ENCODE results near the gene SPRED3.

SPRED3 gene

DNA sequence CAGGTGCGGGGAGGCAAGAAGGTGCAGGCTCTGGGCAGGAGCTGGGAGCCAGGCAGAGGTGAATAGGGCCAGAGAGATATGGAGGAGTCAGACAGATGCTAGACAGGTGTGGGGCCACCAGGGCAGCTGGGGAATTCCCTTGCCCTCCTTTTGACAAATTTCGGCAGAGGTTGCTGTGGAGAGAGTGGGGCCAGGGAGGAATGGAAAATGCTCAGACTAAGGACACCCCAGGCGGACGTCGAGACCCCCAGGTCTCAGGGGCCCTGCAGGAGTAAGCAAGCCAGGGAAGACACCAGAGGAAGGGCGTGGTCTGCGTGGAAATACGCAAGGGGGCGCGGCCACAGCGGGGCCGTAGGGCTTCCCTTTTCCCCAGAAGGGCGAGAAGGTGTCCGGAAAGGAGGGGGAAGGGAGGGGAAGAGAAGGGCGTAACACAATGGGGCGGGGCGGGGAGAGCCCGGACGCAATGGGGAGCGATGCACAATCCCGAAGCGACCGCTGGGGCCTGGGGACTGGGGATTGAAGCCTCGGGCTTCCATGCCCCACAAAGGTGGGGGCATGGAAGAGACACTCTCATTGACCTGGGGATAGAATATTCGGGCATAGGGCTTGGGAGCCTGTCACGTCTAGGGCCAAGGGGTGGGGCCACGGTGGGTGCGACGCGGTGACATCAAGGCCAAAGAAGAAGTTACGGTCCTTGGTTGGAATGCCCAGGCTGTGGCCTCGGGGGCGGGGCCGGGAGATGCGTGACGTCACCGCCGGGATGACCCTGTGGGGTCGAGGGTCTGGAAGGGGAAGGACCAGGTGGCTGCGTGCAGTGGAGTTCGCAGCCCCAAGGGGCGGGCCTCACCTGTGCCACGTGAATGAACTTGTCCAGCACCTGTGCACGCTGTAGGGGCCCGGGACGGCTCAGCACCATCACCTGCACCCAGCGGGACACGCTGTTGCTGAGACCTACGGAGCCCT is 29.3 kb downstream of the SPRED3 start:
- Histone ChIP-seq H3K4me1 (ENCODE audit: insufficient read depth, low read length) (no peaks in the 10 kb centered on the region), H3K36me3 (ENCODE audit: insufficient read depth, low read length) (no peaks in the 10 kb centered on the region), H3K4me3 (ENCODE audit: low read depth in 1 of 2, low read length in 2 of 2) (no peak overlapping the region), H3K9me3 (ENCODE audit: insufficient read depth, low read length, severe bottlenecking) (no peaks in the 10 kb centered on the region), H3K4me2 (ENCODE audit: insufficient read depth, low read length) (no peak overlapping the region), H2AFZ (ENCODE audit: low read depth, low read length) (no peak overlapping the region), H4K20me1 (ENCODE audit: insufficient read depth, low read length) (peaks cover 3% of the 10 kb centered on the region), H3K9ac (ENCODE audit: low read depth, low read length) (no peak overlapping the region), H3K27me3 (ENCODE audit: insufficient read depth, low read length, poor library complexity) (no peaks in the 10 kb centered on the region), H3K27ac (ENCODE audit: low read length) (no peak overlapping the region), H3K79me2 (ENCODE audit: insufficient read depth, low read length) (no peaks in the 10 kb centered on the region)
- no peak for DNase-seq
- TF ChIP-seq, protein P1, sequence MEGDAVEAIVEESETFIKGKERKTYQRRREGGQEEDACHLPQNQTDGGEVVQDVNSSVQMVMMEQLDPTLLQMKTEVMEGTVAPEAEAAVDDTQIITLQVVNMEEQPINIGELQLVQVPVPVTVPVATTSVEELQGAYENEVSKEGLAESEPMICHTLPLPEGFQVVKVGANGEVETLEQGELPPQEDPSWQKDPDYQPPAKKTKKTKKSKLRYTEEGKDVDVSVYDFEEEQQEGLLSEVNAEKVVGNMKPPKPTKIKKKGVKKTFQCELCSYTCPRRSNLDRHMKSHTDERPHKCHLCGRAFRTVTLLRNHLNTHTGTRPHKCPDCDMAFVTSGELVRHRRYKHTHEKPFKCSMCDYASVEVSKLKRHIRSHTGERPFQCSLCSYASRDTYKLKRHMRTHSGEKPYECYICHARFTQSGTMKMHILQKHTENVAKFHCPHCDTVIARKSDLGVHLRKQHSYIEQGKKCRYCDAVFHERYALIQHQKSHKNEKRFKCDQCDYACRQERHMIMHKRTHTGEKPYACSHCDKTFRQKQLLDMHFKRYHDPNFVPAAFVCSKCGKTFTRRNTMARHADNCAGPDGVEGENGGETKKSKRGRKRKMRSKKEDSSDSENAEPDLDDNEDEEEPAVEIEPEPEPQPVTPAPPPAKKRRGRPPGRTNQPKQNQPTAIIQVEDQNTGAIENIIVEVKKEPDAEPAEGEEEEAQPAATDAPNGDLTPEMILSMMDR (IDR thresholded peaks at IDR 0.05; ENCODE audit: borderline replicate concordance, extremely low read depth, low read length, poor library complexity, severe bottlenecking), result no peak
- TF ChIP-seq EZH2 (IDR thresholded peaks at IDR 0.05; ENCODE audit: borderline replicate concordance, low read depth, low read length, severe bottlenecking), result no peak
- no peak for ATAC-seq (ENCODE audit: insufficient read depth, low read depth)

DNA sequence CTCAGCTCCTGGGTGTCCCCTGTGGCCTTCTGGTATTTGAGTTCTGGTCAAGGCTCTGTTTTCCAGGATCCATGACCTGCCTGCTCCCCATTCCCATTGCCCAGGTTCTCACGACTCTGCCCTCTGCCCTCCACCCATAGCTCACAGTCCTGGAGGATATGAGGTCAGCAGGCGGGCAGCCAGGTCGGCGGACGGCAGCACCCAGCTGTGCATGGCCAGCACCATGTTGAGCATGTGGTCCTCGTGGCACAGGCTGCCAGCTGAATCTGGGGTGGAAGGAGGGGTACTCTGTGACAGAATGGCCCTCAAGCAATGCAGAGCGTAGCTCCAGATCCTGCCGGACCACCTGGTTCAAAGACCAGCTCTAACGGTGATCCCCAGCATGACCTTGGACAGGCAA is 32.4 kb downstream of the SPRED3 start:
- no peak overlapping the region for H3K9ac ChIP-seq (ENCODE audit: low read depth, low read length)
- ATAC-seq (ENCODE audit: insufficient read depth, low read depth), result no peak
- H3K4me2 ChIP-seq (ENCODE audit: insufficient read depth, low read length), result no peak overlapping the region
- H3K27ac ChIP-seq (ENCODE audit: low read length), result no peak overlapping the region
- no peaks in the 10 kb centered on the region for H3K9me3 ChIP-seq (ENCODE audit: insufficient read depth, low read length, severe bottlenecking)
- H3K4me3 ChIP-seq (ENCODE audit: low read depth in 1 of 2, low read length in 2 of 2), result no peak overlapping the region
- no peak for DNase-seq
- no peaks in the 10 kb centered on the region for H3K36me3 ChIP-seq (ENCODE audit: insufficient read depth, low read length)
- no peaks in the 10 kb centered on the region for H3K79me2 ChIP-seq (ENCODE audit: insufficient read depth, low read length)
- no peak for TF ChIP-seq EZH2 (IDR thresholded peaks at IDR 0.05; ENCODE audit: borderline replicate concordance, low read depth, low read length, severe bottlenecking)
- TF ChIP-seq, protein P1 (IDR thresholded peaks at IDR 0.05; ENCODE audit: borderline replicate concordance, extremely low read depth, low read length, poor library complexity, severe bottlenecking), result no peak
- H2AFZ ChIP-seq (ENCODE audit: low read depth, low read length), result no peak overlapping the region
- peaks cover 3% of the 10 kb centered on the region for H4K20me1 ChIP-seq (ENCODE audit: insufficient read depth, low read length)
- H3K4me1 ChIP-seq (ENCODE audit: insufficient read depth, low read length), result peaks cover 5% of the 10 kb centered on the region
- H3K27me3 ChIP-seq (ENCODE audit: insufficient read depth, low read length, poor library complexity), result no peaks in the 10 kb centered on the region

DNA sequence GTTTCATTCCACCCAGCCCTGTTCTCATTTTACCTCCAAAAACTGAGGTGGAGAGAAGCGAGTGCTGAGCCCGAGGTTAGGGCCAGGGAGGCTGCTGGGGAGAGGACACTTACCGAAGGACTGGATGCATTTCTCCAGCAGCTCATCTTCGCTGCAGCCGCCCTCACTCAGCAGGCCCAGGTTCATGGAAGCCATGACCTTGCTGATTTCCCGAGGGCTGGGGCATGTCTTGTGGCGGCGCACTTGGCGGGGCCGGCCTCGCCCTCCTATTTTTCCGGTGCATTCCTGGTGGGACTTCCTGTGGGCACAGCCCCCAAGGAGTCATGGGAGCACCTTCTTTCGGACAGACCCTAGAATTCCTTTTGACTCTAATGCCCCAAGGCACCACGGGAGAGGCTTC is 33.4 kb downstream of the SPRED3 start:
- H3K79me2 ChIP-seq (ENCODE audit: insufficient read depth, low read length), result no peaks in the 10 kb centered on the region
- ATAC-seq (ENCODE audit: insufficient read depth, low read depth) (no peak), DNase-seq (no peak)
- H3K36me3 ChIP-seq (ENCODE audit: insufficient read depth, low read length), result no peaks in the 10 kb centered on the region
- no peak overlapping the region for H3K9ac ChIP-seq (ENCODE audit: low read depth, low read length)
- H2AFZ ChIP-seq (ENCODE audit: low read depth, low read length), result no peak overlapping the region
- H3K27ac ChIP-seq (ENCODE audit: low read length), result no peak overlapping the region
- no peaks in the 10 kb centered on the region for H3K9me3 ChIP-seq (ENCODE audit: insufficient read depth, low read length, severe bottlenecking)
- no peak overlapping the region for H3K4me2 ChIP-seq (ENCODE audit: insufficient read depth, low read length)
- H3K4me1 ChIP-seq (ENCODE audit: insufficient read depth, low read length), result peaks cover 7% of the 10 kb centered on the region
- no peaks in the 10 kb centered on the region for H3K27me3 ChIP-seq (ENCODE audit: insufficient read depth, low read length, poor library complexity)
- H3K4me3 ChIP-seq (ENCODE audit: low read depth in 1 of 2, low read length in 2 of 2), result no peak overlapping the region
- TF ChIP-seq, protein P1 (IDR thresholded peaks at IDR 0.05; ENCODE audit: borderline replicate concordance, extremely low read depth, low read length, poor library complexity, severe bottlenecking), result no peak
- no peak for TF ChIP-seq EZH2 (IDR thresholded peaks at IDR 0.05; ENCODE audit: borderline replicate concordance, low read depth, low read length, severe bottlenecking)
- H4K20me1 ChIP-seq (ENCODE audit: insufficient read depth, low read length), result peaks cover 3% of the 10 kb centered on the region

Measured in DND-41 (cell line).